H9 (cell line): Measurements from ENCODE around the gene SMYD2. TPM values are rescaled to one million over a fixed set of nuclear protein-coding genes. Genes with fewer than 3 reads are reported as not detected.

Experiments used
- DNase-seq: peaks from one replicate; pipeline ENCODE4 v3.0.0-alpha.2; 2017
- H2AFZ ChIP-seq: one replicate; pipeline ENCODE4 v1.6.1; 2013; ENCODE audit warnings: mild to moderate bottlenecking, low read length, control low read depth, moderate library complexity
- H2AK5ac ChIP-seq: 2 replicates; pipeline ENCODE4 v1.6.1; 2013; ENCODE audit warnings: low read length, control low read depth, mixed read lengths; ENCODE audit not compliant: insufficient read length
- H2BK120ac ChIP-seq: one replicate; pipeline ENCODE4 v1.6.1; 2013; ENCODE audit warnings: low read depth, mild to moderate bottlenecking, low read length, control low read depth, inconsistent platforms; ENCODE audit not compliant: poor library complexity, severe bottlenecking
- H2BK12ac ChIP-seq: 2 replicates; pipeline ENCODE4 v1.6.1; 2013; ENCODE audit warnings: low read length, control low read depth, mixed read lengths, low read depth; ENCODE audit not compliant: insufficient read length
- H2BK15ac ChIP-seq: 2 replicates; pipeline ENCODE4 v1.6.1; 2013; ENCODE audit warnings: low read depth, low read length, control low read depth
- H2BK20ac ChIP-seq: one replicate; pipeline ENCODE4 v1.6.1; 2013; ENCODE audit warnings: low read depth, mild to moderate bottlenecking, low read length, control low read depth, inconsistent platforms; ENCODE audit not compliant: poor library complexity, severe bottlenecking
- H2BK5ac ChIP-seq: 2 replicates; pipeline ENCODE4 v1.6.1; 2013; ENCODE audit warnings: low read length, control low read depth, mixed read lengths; ENCODE audit not compliant: insufficient read length
- H3K14ac ChIP-seq: 2 replicates; pipeline ENCODE4 v1.6.1; 2013; ENCODE audit warnings: low read length, control low read depth; ENCODE audit not compliant: insufficient read depth
- H3K18ac ChIP-seq: 2 replicates; pipeline ENCODE4 v1.6.1; 2013; ENCODE audit warnings: low read depth, mild to moderate bottlenecking, mixed read lengths, low read length, control low read depth; ENCODE audit not compliant: insufficient read length
- H3K23ac ChIP-seq: 2 replicates; pipeline ENCODE4 v1.6.1; 2013; ENCODE audit warnings: low read length, control low read depth, mixed read lengths, low read depth; ENCODE audit not compliant: insufficient read length
- H3K23me2 ChIP-seq: 2 replicates; pipeline ENCODE4 v1.6.1; 2013; ENCODE audit warnings: low read depth, mild to moderate bottlenecking, mixed read lengths, low read length, control low read depth; ENCODE audit not compliant: insufficient read length, poor library complexity, severe bottlenecking
- H3K27ac ChIP-seq: 2 replicates; pipeline ENCODE4 v1.5.1; 2013; ENCODE audit warnings: low read length, control low read depth, mixed read lengths, low read depth; ENCODE audit not compliant: insufficient read length
- H3K27me3 ChIP-seq: 2 replicates; pipeline ENCODE4 v1.6.1; 2013; ENCODE audit warnings: low read length, control low read depth, inconsistent platforms; ENCODE audit not compliant: insufficient read depth
- H3K4ac ChIP-seq: 2 replicates; pipeline ENCODE4 v1.6.1; 2013; ENCODE audit warnings: low read depth, mild to moderate bottlenecking, control low read depth, inconsistent platforms, low read length, moderate library complexity
- H3K4me1 ChIP-seq: 2 replicates; pipeline ENCODE4 v1.6.1; 2013; ENCODE audit warnings: low read length, control low read depth, inconsistent platforms; ENCODE audit not compliant: insufficient read depth
- H3K4me2 ChIP-seq: 2 replicates; pipeline ENCODE4 v1.6.1; 2013; ENCODE audit warnings: low read length, control low read depth, mixed read lengths; ENCODE audit not compliant: insufficient read length, insufficient read depth
- H3K56ac ChIP-seq: 2 replicates; pipeline ENCODE4 v1.6.1; 2013; ENCODE audit warnings: low read depth, mild to moderate bottlenecking, mixed read lengths, low read length, control low read depth; ENCODE audit not compliant: insufficient read length
- H3K79me1 ChIP-seq: 2 replicates; pipeline ENCODE4 v1.6.1; 2013; ENCODE audit warnings: low read depth, mild to moderate bottlenecking, moderate library complexity, low read length, control low read depth, inconsistent platforms; ENCODE audit not compliant: insufficient read depth, poor library complexity, severe bottlenecking
- H3K79me2 ChIP-seq: 2 replicates; pipeline ENCODE4 v1.6.1; 2013; ENCODE audit warnings: low read length, control low read depth, inconsistent platforms; ENCODE audit not compliant: insufficient read depth
- H3K9ac ChIP-seq: 2 replicates; pipeline ENCODE4 v1.6.1; 2013; ENCODE audit warnings: low read length, control low read depth, mixed read lengths; ENCODE audit not compliant: insufficient read length; ENCODE audit errors: extremely low read depth
- H3K9me3 ChIP-seq: one replicate; pipeline ENCODE4 v1.6.1; 2013; ENCODE audit warnings: low read depth, low read length, inconsistent platforms; ENCODE audit not compliant: control insufficient read depth
- H3T11ph ChIP-seq: one replicate; pipeline ENCODE4 v1.6.1; 2013; ENCODE audit warnings: mild to moderate bottlenecking, low read length, control low read depth, inconsistent platforms
- H4K20me1 ChIP-seq: one replicate; pipeline ENCODE4 v1.6.1; 2013; ENCODE audit not compliant: control insufficient read depth, insufficient read length, insufficient read depth
- H4K5ac ChIP-seq: 2 replicates; pipeline ENCODE4 v1.6.1; 2013; ENCODE audit warnings: low read depth, mild to moderate bottlenecking, mixed read lengths, low read length, control low read depth; ENCODE audit not compliant: insufficient read length
- H4K8ac ChIP-seq: replicated peaks from 2 replicates; pipeline ENCODE4 v1.6.1; 2013; ENCODE audit warnings: low read length, control low read depth, mixed read lengths, low read depth; ENCODE audit not compliant: insufficient read length
- H4K91ac ChIP-seq: 2 replicates; pipeline ENCODE4 v1.6.1; 2013; ENCODE audit warnings: low read depth, mild to moderate bottlenecking, moderate library complexity, mixed read lengths, low read length, control low read depth; ENCODE audit not compliant: insufficient read length
- H3K27ac Mint-ChIP-seq, 3 experiments: 2 replicates in 2 of 3; 3 replicates in 1 of 3; pipeline ENCODE4 v1.8.0; 2020 to 2021; ENCODE audit warnings: mixed read lengths in 3 of 3, mild to moderate bottlenecking in 1 of 3, moderate library complexity in 1 of 3
- H3K27me3 Mint-ChIP-seq: 2 replicates; pipeline ENCODE4 v1.8.0; 2021; ENCODE audit warnings: low read depth, mild to moderate bottlenecking, moderate library complexity, mixed read lengths
- H3K36me3 Mint-ChIP-seq, 3 experiments: 2 replicates in 2 of 3; 3 replicates in 1 of 3; pipeline ENCODE4 v1.8.0; 2020 to 2021; ENCODE audit warnings: low read depth in 3 of 3, mixed read lengths in 3 of 3; ENCODE audit not compliant: insufficient read depth in 1 of 3
- H3K4me1 Mint-ChIP-seq, 2 experiments: 2 replicates each; pipeline ENCODE4 v1.8.0; 2020; ENCODE audit warnings: mixed read lengths in 2 of 2
- H3K4me3 Mint-ChIP-seq, 2 experiments: 2 replicates in 1 of 2; 3 replicates in 1 of 2; pipeline ENCODE4 v1.8.0; 2020 to 2021; ENCODE audit warnings: mild to moderate bottlenecking in 2 of 2, mixed read lengths in 2 of 2, moderate library complexity in 1 of 2
- H3K9me3 Mint-ChIP-seq, 2 experiments: 2 replicates in 1 of 2; 3 replicates in 1 of 2; pipeline ENCODE4 v1.8.0; 2020; ENCODE audit warnings: mild to moderate bottlenecking in 2 of 2, mixed read lengths in 2 of 2, moderate library complexity in 1 of 2
- WGBS: extraction: QIAGEN DNeasy Blood & Tissue Kit; methylation state at CpG from one replicate; pipeline ENCODE4 v1.1.7; 2013; ENCODE audit warnings: missing lambda C conversion rate, low lambda C conversion rate, mixed read lengths; ENCODE audit not compliant: insufficient read length; ENCODE audit errors: extremely low coverage; 5-methylcytosine and 5-hydroxymethylcytosine counted together
- total RNA-seq: library from RNA; stranded (reverse); gene quantifications from 2 replicates; pipeline ENCODE4 v1.2.1, GENCODE V29; 2021
- TF ChIP-seq, protein P1 (sequence below): fragments of 200-600 bp; sonication (generic); conservative IDR thresholded peaks from 3 replicates; pipeline ENCODE4 v1.8.0; 2021; ENCODE audit warnings: antibody characterized with exemption, mild to moderate bottlenecking

The SMYD2 gene
- total RNA-seq, 1 experiment from 2014 or later: 10.9 TPM

DNA sequence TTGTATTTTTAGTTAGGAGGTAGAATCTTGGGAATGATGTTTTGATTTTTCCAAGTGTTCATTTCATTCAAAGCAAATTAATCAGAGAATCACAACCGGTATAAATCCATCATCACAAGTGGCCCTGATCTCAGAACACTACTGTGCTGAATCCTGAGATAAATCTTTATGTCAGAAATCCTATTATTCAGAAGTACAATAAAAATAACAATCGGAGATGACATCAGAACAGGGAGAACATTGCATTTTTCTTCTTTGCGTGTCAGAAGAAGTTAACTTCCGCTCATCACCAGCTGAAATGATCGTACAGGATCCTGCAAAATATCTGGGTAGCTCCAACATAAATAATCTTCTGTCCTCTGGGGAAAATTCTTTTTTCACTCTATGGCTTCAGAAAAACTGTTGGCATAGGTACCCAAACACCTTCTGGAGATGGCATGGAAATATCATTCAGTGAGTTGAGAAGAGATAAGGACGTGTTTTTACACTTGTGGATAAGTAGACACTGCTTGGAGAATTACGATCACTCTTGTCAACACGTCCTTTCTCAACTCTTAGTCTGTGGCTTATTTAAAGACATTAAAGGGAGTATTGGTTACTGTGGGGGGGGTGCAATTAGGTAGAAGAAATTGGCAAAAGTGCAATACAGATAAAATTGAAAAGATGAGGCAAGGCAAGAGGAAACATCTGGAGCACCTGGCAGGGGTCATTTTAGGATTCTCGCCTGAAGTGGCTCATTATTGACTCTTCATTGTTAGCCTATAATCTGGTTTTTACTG, 46.9 kb upstream of the SMYD2 start:
- Histone ChIP-seq H3K27me3 (no peaks in the 10 kb centered on the region), H3K4me2 (no peak overlapping the region), H3K79me2 (no peaks in the 10 kb centered on the region), H4K8ac (no peak overlapping the region), H3K14ac (no peak overlapping the region), H3K18ac (no peak overlapping the region), H3K23ac (no peak overlapping the region), H3K56ac (no peak overlapping the region), H4K91ac (no peak overlapping the region), H3K9ac (no peak overlapping the region), H3K9me3 (no peaks in the 10 kb centered on the region), H2BK120ac (no peak overlapping the region), H3K4ac (no peak overlapping the region), H3K4me1 (no peaks in the 10 kb centered on the region), H2BK5ac (no peak overlapping the region), H2BK15ac (no peak overlapping the region), H2BK12ac (no peak overlapping the region), H3K23me2 (no peaks in the 10 kb centered on the region), H2BK20ac (no peak overlapping the region), H4K20me1 (no peaks in the 10 kb centered on the region), H4K5ac (no peak overlapping the region), H3K27ac (no peak overlapping the region), H3K79me1 (no peaks in the 10 kb centered on the region), H3T11ph (no peak overlapping the region), H2AK5ac (no peak overlapping the region), H2AFZ (no peak overlapping the region)
- H3K4me3 Mint-ChIP-seq: no peak overlapping the region
- no peaks in the 10 kb centered on the region for H3K27me3 Mint-ChIP-seq
- TF ChIP-seq, protein P1, sequence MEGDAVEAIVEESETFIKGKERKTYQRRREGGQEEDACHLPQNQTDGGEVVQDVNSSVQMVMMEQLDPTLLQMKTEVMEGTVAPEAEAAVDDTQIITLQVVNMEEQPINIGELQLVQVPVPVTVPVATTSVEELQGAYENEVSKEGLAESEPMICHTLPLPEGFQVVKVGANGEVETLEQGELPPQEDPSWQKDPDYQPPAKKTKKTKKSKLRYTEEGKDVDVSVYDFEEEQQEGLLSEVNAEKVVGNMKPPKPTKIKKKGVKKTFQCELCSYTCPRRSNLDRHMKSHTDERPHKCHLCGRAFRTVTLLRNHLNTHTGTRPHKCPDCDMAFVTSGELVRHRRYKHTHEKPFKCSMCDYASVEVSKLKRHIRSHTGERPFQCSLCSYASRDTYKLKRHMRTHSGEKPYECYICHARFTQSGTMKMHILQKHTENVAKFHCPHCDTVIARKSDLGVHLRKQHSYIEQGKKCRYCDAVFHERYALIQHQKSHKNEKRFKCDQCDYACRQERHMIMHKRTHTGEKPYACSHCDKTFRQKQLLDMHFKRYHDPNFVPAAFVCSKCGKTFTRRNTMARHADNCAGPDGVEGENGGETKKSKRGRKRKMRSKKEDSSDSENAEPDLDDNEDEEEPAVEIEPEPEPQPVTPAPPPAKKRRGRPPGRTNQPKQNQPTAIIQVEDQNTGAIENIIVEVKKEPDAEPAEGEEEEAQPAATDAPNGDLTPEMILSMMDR: no peak
- WGBS: no CpG with 5 or more reads among the region's 9 CpGs
- no peak overlapping the region for H3K27ac Mint-ChIP-seq
- no peaks in the 10 kb centered on the region for H3K36me3 Mint-ChIP-seq
- no peak for DNase-seq
- H3K9me3 Mint-ChIP-seq: no peaks in the 10 kb centered on the region
- H3K4me1 Mint-ChIP-seq: no peaks in the 10 kb centered on the region
